GM10847 (cell line): ENCODE results near the gene RYR2.

Experiments
- POLR2A ChIP-seq: IDR thresholded peaks from 2 replicates; pipeline ENCODE4 v1.6.1; 2011; ENCODE audit not compliant: insufficient read length; ENCODE audit errors: extremely low read depth

The RYR2 gene

DNA sequence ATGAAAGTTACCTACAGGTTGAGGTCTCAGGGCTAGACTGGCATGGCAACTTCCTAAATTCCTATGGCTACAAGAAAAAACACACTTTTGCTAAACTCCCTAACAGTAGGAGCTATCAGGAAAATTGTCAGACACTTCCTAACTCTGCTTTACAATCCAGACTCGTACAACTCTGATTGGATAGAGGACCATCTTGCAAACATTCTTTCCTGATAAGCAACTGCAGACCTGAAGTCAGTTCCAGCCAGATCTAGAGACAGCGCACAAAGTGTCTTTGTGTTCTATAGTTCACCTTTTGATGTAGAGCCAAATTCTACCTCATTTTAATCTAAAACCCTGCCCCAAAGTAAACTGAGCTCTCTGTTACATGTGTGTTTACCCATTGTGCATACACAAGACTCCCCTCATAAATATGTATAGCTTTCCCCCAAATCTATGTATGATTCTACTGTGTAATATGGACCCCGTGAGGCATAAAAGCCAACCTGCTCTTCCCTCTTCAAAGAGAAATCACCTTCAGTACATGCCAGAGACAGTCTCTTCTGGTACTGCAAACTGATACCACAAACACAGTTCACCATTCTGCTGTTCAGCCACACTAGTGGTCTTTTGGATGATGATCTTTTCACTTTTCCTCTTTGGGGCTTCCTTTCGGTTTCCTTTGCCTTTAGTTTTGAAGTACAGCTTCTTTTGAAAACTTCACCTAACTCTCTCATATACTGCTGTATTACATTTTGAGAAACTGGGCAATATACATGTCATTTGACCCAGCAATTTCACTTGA, 827.0 kb downstream of the RYR2 start:
- no peak for TF ChIP-seq POLR2A

- no peak for TF ChIP-seq POLR2A
These were observed 831.7 kb downstream of the RYR2 start for GRCh38 chr1:237873487-237874211.

GRCh38 chr1:237875291-237875690, 833.3 kb downstream of the RYR2 start:
- TF ChIP-seq POLR2A: no peak

GRCh38 chr1:237877631-237878030, 835.6 kb downstream of the RYR2 start:
- no peak for TF ChIP-seq POLR2A

DNA sequence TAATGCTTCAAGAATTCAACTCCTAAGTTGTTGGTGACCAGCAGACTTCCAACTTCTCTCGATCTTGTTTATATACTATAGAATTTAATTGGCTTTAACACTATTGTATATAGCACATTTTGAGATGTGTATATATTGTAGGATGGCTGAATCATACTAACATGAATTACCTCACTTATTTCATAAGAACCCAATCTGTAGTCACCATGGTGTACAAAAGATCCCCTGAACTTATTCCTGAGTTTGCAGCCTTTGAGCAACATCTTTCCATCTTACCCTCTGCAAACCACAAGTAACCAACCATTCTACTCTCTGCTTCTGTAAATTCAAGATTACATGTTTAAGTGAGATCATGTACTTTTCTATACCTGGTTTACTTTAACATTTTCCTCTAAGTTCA, 836.4 kb downstream of the RYR2 start:
- no peak for TF ChIP-seq POLR2A

DNA sequence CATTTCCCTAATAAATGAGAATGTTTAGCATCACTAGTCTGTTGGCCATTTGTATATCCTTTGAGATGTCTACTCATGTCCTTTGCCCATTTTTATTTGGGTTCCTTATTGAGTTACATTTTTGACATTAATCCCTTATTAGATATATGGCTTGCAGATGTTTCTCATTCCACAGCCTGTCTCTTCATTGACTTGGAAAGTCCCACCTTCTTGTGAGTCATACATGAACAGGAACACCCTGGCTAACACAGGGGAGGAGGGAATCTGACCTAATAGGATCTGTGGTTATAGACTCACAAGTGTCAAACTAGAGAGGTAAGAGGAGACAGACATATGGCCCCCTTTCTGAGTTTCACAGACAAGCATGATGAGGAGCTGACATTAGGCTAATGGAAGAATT, 837.2 kb downstream of the RYR2 start:
- TF ChIP-seq POLR2A: no peak
